Astrocyte (in vitro differentiated cells and primary cell): ENCODE data around the gene RAD51B.

Experiments used
- CTCF ChIP-seq: IDR thresholded peaks from 2 replicates; pipeline ENCODE4 v1.5.1; 2011; ENCODE audit warnings: low read depth, mild to moderate bottlenecking, inconsistent platforms, low read length, moderate library complexity; ENCODE audit not compliant: insufficient read depth
- EZH2 ChIP-seq: IDR thresholded peaks from 2 replicates; pipeline ENCODE4 v1.6.1; 2012; ENCODE audit warnings: mild to moderate bottlenecking, low read length, inconsistent platforms; ENCODE audit not compliant: insufficient read depth

GRCh38 chr14:67971627-67972625, 152.3 kb downstream of the RAD51B start:
- TF ChIP-seq CTCF (no peak), EZH2 (no peak)
